K562 (cell line): Measurements from ENCODE around the gene PDK1. TPM values are rescaled to one million over a fixed set of nuclear protein-coding genes. Genes with fewer than 3 reads are reported as not detected.

Experiments used
- ATAC-seq: fragments of 200-7000 bp; cut with Tn5 transposase; 3 replicates; pipeline ENCODE4 v1.9.1; 2020; ENCODE audit warnings: moderate library complexity
- BruUV-seq: library from RNA; stranded (reverse); fragments of 400-500 nt; replicated peaks from 2 replicates; lab custom pipeline; 2021; lab: Mats Ljungman, UMichigan
- CTCF ChIA-PET: fragments of 300-600 bp; formaldehyde crosslinking; extraction: SDS; loops from one replicate; lab custom pipeline; 2021; ENCODE audit warnings: low intra/inter-chr PET ratio; lab: Yijun Ruan, JAX
- POLR2A ChIA-PET: fragments of 300-600, 350-650 bp; sonication (Branson Sonifier 250); formaldehyde crosslinking; extraction: SDS; loops from one replicate; lab custom pipeline; 2021; ENCODE audit warnings: antibody characterized with exemption, inconsistent platforms; lab: Yijun Ruan, JAX
- DNase-seq, 4 experiments: peaks; one replicate each; pipeline versions ENCODE4 v3.0.0 to v3.0.0-alpha.2; 2011 to 2018; ENCODE audit warnings: low spot score in 3 of 4, mixed read lengths in 3 of 4; ENCODE audit errors: extremely low read depth in 1 of 4
- FAIRE-seq: peaks from 2 replicates; lab custom pipeline; 2011; peaks lifted over from hg19 to GRCh38; lab: Jason Lieb, UNC
- H2AFZ ChIP-seq: 2 replicates; pipeline ENCODE4 v1.6.0; 2011; ENCODE audit warnings: low read depth, low read length, control low read depth, inconsistent platforms
- H3K27ac ChIP-seq: fragments of 200-600 bp; 3 replicates; pipeline ENCODE4 v1.8.0; 2011; ENCODE audit warnings: low read depth, mild to moderate bottlenecking, control low read depth, inconsistent platforms, low read length, moderate library complexity, mixed read lengths; ENCODE audit errors: extremely low read depth
- H3K27me3 ChIP-seq, 2 experiments: fragments of 300-600 bp in 1 of 2; 2 replicates in 1 of 2; 3 replicates in 1 of 2; pipeline versions ENCODE4 v1.6.0 to v1.8.0; 2011; ENCODE audit warnings: inconsistent platforms in 2 of 2, low read length in 2 of 2, mild to moderate bottlenecking in 1 of 2, mixed read lengths in 1 of 2, moderate library complexity in 1 of 2; ENCODE audit not compliant: control insufficient read depth in 2 of 2, insufficient read depth in 2 of 2
- H3K36me3 ChIP-seq: fragments of 300-600 bp; 3 replicates; pipeline ENCODE4 v1.8.0; 2011; ENCODE audit warnings: mild to moderate bottlenecking, low read length, inconsistent platforms; ENCODE audit not compliant: control insufficient read depth, insufficient read depth
- H3K4me1 ChIP-seq, 2 experiments: fragments of 200-600 bp in 1 of 2; replicated peaks in 1 of 2; 2 replicates in 1 of 2; 3 replicates in 1 of 2; pipeline versions ENCODE4 v1.5.1 to v1.8.0; 2011; ENCODE audit warnings: inconsistent platforms in 2 of 2, low read length in 2 of 2, mild to moderate bottlenecking in 1 of 2, mixed read lengths in 1 of 2, moderate library complexity in 1 of 2; ENCODE audit not compliant: control insufficient read depth in 2 of 2, insufficient read depth in 2 of 2
- H3K4me2 ChIP-seq: 2 replicates; pipeline ENCODE4 v1.6.1; 2011; ENCODE audit warnings: low read length, control low read depth, inconsistent platforms, mixed read lengths; ENCODE audit not compliant: insufficient read depth
- H3K4me3 ChIP-seq: fragments of 200-600 bp; sonication (generic), shearing (Covaris generic); 2 replicates; pipeline ENCODE4 v1.5.1; 2016; ENCODE audit warnings: control low read depth, inconsistent platforms
- H3K79me2 ChIP-seq: fragments of 200-600 bp; 3 replicates; pipeline ENCODE4 v1.8.0; 2011; ENCODE audit warnings: low read length, inconsistent platforms; ENCODE audit not compliant: control insufficient read depth, insufficient read depth
- H3K9ac ChIP-seq, 2 experiments: 2 replicates each; pipeline versions ENCODE4 v1.6.0 to v1.6.1; 2011; ENCODE audit warnings: low read depth in 2 of 2, low read length in 2 of 2, control low read depth in 1 of 2, inconsistent platforms in 1 of 2, mild to moderate bottlenecking in 1 of 2, mixed read lengths in 1 of 2; ENCODE audit not compliant: insufficient read depth in 1 of 2
- H3K9me1 ChIP-seq: one replicate; pipeline ENCODE4 v1.6.0; 2011; ENCODE audit warnings: inconsistent platforms, mild to moderate bottlenecking, low read length, moderate library complexity; ENCODE audit not compliant: control insufficient read depth, insufficient read depth
- H3K9me3 ChIP-seq: replicated peaks from 2 replicates; pipeline ENCODE4 v1.5.1; 2011; ENCODE audit warnings: low read depth, low read length, inconsistent platforms; ENCODE audit not compliant: control insufficient read depth, insufficient read depth
- H4K20me1 ChIP-seq: replicated peaks from 2 replicates; pipeline ENCODE4 v1.6.1; 2011; ENCODE audit warnings: low read length, inconsistent platforms, mixed read lengths; ENCODE audit not compliant: control insufficient read depth, insufficient read depth
- OTX1 ChIP-seq: fragments of 450-650 bp; formaldehyde crosslinking; IDR thresholded peaks from 2 replicates; pipeline ENCODE4 v1.4.0; 2022; ENCODE audit warnings: mild to moderate bottlenecking
- SETDB1 ChIP-seq: IDR thresholded peaks from one replicate; pipeline ENCODE4 v1.6.1; 2012; ENCODE audit warnings: low read length, control low read depth, inconsistent platforms
- SIRT6 ChIP-seq: IDR thresholded peaks from one replicate; pipeline ENCODE4 v1.6.1; 2012; ENCODE audit warnings: low read depth, mild to moderate bottlenecking, control low read depth, inconsistent platforms, low read length, moderate library complexity
- WGBS: fragments of 100-300 bp; shearing (Covaris generic); methylation state at CpG from one replicate; pipeline ENCODE4 v1.1.6; 2016; ENCODE audit warnings: low coverage, mixed read lengths; ENCODE audit not compliant: insufficient coverage; ENCODE audit errors: missing lambda C conversion rate; 5-methylcytosine and 5-hydroxymethylcytosine counted together
- in situ Hi-C: fragments of 300-500 bp; cut with MboI; formaldehyde crosslinking; loops from 4 replicates; pipeline ENCODE4 v1.15.0; 2018; ENCODE audit warnings: inconsistent platforms, mixed read lengths
- intact Hi-C: fragments of 100-400 bp; cut with micrococcal nuclease; formaldehyde crosslinking; loops from 2 replicates; pipeline ENCODE4 v1.14.2; 2022
- polyA plus RNA-seq, 8 experiments: library from polyadenylated mRNA; depleted of rRNA in 4 of 8; stranded (reverse) in 5 of 8; unstranded in 3 of 8; fragments of >200 nt; fragmentation: Nextera tagmentation in 2 of 8; fragmentation: Illumina TruSeq in 1 of 8; extraction: Ambion mirVana in 2 of 8; extraction: Trizol in 1 of 8; gene quantifications; 2 replicates each; pipeline versions ENCODE4 v1.2.1 to v1.2.3, GENCODE V29; 2011 to 2014; ENCODE audit warnings: inconsistent platforms in 1 of 8, missing spikeins in 1 of 8
- total RNA-seq, 7 experiments: library from RNA; depleted of rRNA in 6 of 7; stranded (reverse); fragments of >200 nt in 6 of 7; fragmentation: Illumina TruSeq in 2 of 7; extraction: Trizol in 2 of 7; gene quantifications; 2 replicates each; pipeline versions ENCODE4 v1.2.1 to v1.2.3, GENCODE V29; 2011 to 2021; ENCODE audit warnings: low replicate concordance in 1 of 7
- TF ChIP-seq, protein P1 (sequence below): fragments of 150-350 bp; IDR thresholded peaks from 2 replicates; pipeline ENCODE4 v1.6.1; 2014; ENCODE audit warnings: low read depth, mild to moderate bottlenecking, low read length, borderline replicate concordance
- TF ChIP-seq, protein P2 (sequence below): sonication (generic); formaldehyde crosslinking; IDR thresholded peaks from 2 replicates; pipeline ENCODE4 v1.8.0; 2022; ENCODE audit warnings: mild to moderate bottlenecking, missing genetic modification reagents, borderline replicate concordance

Gene PDK1
- total and polyA plus RNA-seq, 9 of the 15 experiments (the other 6 are each of a cell fraction or from before 2014, with no cell fraction given): 3.5 to 176 (median 13.9) TPM

DNA sequence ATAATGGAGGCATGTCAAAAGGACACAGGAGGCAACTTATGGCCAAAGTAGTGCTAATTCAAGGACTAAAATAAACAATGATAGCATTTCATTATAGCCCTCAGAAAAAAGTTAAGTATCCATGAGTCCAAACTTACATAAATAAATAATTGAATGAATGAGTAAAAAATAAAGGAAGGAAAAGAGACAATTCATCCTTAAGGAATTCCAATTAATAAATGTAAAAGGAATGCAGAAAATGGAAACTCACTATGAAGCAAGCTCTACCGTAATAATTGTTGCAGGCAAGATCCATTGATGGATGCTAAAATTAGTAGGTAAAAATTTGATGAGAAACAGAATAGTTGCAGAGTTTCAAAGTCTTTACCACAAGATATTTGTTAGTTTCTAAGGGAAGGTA, 91.5 kb downstream of the PDK1 start:
- ChIA-PET POLR2A (interaction anchor here (1.2 kb wide), 1 partner anchor 20 kb away, joined by 4 read pairs; no protein-coding TSS in a partner anchor), CTCF (no interaction called here)
- Histone ChIP-seq H3K9ac (no peak overlapping the region), H3K9me3 (no peaks in the 10 kb centered on the region), H3K27ac (no peak overlapping the region), H3K36me3 (no peaks in the 10 kb centered on the region), H3K9me1 (no peaks in the 10 kb centered on the region), H3K4me3 (no peak overlapping the region), H3K4me2 (no peak overlapping the region), H3K79me2 (no peaks in the 10 kb centered on the region), H3K27me3 (peaks cover 10 to 25% of the 10 kb centered on the region in 2 experiments), H4K20me1 (no peaks in the 10 kb centered on the region), H3K4me1 (no peaks in the 10 kb centered on the region; a peak in 1 of 5 replicates), H2AFZ (no peak overlapping the region)
- FAIRE-seq (no peak), ATAC-seq (no peak), DNase-seq (no peak)
- in situ Hi-C loops (no loop called here), intact Hi-C loops (no loop called here)
- TF ChIP-seq OTX1 (CRISPR knock-in tag) (no peak), SETDB1 (no peak), SIRT6 (no peak)
- TF ChIP-seq, protein P1, sequence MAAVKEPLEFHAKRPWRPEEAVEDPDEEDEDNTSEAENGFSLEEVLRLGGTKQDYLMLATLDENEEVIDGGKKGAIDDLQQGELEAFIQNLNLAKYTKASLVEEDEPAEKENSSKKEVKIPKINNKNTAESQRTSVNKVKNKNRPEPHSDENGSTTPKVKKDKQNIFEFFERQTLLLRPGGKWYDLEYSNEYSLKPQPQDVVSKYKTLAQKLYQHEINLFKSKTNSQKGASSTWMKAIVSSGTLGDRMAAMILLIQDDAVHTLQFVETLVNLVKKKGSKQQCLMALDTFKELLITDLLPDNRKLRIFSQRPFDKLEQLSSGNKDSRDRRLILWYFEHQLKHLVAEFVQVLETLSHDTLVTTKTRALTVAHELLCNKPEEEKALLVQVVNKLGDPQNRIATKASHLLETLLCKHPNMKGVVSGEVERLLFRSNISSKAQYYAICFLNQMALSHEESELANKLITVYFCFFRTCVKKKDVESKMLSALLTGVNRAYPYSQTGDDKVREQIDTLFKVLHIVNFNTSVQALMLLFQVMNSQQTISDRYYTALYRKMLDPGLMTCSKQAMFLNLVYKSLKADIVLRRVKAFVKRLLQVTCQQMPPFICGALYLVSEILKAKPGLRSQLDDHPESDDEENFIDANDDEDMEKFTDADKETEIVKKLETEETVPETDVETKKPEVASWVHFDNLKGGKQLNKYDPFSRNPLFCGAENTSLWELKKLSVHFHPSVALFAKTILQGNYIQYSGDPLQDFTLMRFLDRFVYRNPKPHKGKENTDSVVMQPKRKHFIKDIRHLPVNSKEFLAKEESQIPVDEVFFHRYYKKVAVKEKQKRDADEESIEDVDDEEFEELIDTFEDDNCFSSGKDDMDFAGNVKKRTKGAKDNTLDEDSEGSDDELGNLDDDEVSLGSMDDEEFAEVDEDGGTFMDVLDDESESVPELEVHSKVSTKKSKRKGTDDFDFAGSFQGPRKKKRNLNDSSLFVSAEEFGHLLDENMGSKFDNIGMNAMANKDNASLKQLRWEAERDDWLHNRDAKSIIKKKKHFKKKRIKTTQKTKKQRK: no peak
- TF ChIP-seq, protein P2, sequence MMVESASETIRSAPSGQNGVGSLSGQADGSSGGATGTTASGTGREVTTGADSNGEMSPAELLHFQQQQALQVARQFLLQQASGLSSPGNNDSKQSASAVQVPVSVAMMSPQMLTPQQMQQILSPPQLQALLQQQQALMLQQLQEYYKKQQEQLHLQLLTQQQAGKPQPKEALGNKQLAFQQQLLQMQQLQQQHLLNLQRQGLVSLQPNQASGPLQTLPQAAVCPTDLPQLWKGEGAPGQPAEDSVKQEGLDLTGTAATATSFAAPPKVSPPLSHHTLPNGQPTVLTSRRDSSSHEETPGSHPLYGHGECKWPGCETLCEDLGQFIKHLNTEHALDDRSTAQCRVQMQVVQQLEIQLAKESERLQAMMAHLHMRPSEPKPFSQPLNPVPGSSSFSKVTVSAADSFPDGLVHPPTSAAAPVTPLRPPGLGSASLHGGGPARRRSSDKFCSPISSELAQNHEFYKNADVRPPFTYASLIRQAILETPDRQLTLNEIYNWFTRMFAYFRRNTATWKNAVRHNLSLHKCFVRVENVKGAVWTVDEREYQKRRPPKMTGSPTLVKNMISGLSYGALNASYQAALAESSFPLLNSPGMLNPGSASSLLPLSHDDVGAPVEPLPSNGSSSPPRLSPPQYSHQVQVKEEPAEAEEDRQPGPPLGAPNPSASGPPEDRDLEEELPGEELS (CRISPR knock-in tag): no peak
- 4% methylated on average over 1 of the region's 1 CpG for WGBS
- BruUV-seq: no TSS peak
